H1 (cell line): ENCODE results near the gene PLCB1. TPM values are rescaled to one million over a fixed set of nuclear protein-coding genes. Genes with fewer than 3 reads are reported as not detected.

ENCODE experiments used
- CBX8 ChIP-seq: fragments of 300-800, 300-1000 bp; sonication (generic); IDR thresholded peaks from 2 replicates; pipeline ENCODE4 v1.7.1; 2016; ENCODE audit warnings: low read depth, low read length, borderline replicate concordance
- EP300 ChIP-seq, 2 experiments: IDR thresholded peaks; 1 replicate in 1 of 2; 2 replicates in 1 of 2; pipeline ENCODE4 v1.6.1; 2011 to 2012; ENCODE audit warnings: low read depth in 2 of 2, low read length in 2 of 2, mild to moderate bottlenecking in 2 of 2, borderline replicate concordance in 1 of 2, inconsistent platforms in 1 of 2, moderate library complexity in 1 of 2
- GABPA ChIP-seq: IDR thresholded peaks from 2 replicates; pipeline ENCODE4 v1.6.1; 2011; ENCODE audit warnings: mild to moderate bottlenecking, low read length, moderate library complexity, borderline replicate concordance; ENCODE audit not compliant: insufficient read depth
- GTF2F1 ChIP-seq: IDR thresholded peaks from 2 replicates; pipeline ENCODE4 v1.6.1; 2012; ENCODE audit warnings: low read depth, low read length, improper control_type of control experiment, borderline replicate concordance
- POLR2AphosphoS5 ChIP-seq: IDR thresholded peaks from 2 replicates; pipeline ENCODE4 v1.6.1; 2011; ENCODE audit warnings: low read depth, low read length
- RFX5 ChIP-seq: IDR thresholded peaks from 2 replicates; pipeline ENCODE4 v1.6.1; 2011; ENCODE audit warnings: low read depth, low read length, improper control_type of control experiment, borderline replicate concordance
- polyA plus RNA-seq, 7 experiments: library from polyadenylated mRNA; depleted of rRNA in 3 of 7; stranded (reverse) in 5 of 7; unstranded in 2 of 7; fragments of >200 nt in 5 of 7; fragments of 200-250 nt in 2 of 7; gene quantifications; 1 replicate in 5 of 7; 2 replicates in 1 of 7; 4 replicates in 1 of 7; pipeline versions ENCODE4 v1.2.1 to v1.2.3, GENCODE V29; 2011 to 2013; ENCODE audit warnings: missing spikeins in 2 of 7, mixed read lengths in 2 of 7
- total RNA-seq: library from RNA; stranded (reverse); fragmentation: NEBNext Ultra II Directional; extraction: Animal tissue kit (Norgen Biotek cat#: 25700); gene quantifications from 2 replicates; pipeline ENCODE4 v1.2.1, GENCODE V29; 2021
- TF ChIP-seq, protein P1 (sequence below): fragments of 300-600 bp; sonication (generic); IDR thresholded peaks from 2 replicates; pipeline ENCODE4 v1.7.1; 2012; ENCODE audit warnings: low read length, moderate library complexity, mild to moderate bottlenecking, inconsistent platforms; ENCODE audit not compliant: insufficient replicate concordance

PLCB1 gene
- total and polyA plus RNA-seq, 2 of the 8 experiments (the other 6 are each of a cell fraction or from before 2014, with no cell fraction given): 2.6 to 9.1 TPM

DNA sequence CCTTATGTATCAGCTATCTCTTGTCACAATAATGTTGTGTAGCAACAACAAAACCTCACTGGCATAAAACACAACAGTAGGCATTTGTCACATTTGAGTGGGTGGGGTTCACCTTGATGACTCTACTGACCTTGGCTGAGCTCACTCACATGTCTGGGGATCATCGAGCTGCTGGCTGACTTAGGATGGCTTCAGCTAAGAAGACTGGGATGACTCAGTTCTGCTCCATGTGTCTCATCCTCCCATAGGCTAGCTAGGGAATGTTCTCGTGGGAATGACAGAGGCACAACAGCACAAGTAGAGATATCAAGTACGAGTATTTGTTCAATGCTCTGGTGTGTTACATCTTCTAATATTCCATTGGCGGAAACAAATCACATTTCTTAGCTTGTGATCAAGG is 167.9 kb downstream of the PLCB1 start (continued):
- TF ChIP-seq, protein P1, sequence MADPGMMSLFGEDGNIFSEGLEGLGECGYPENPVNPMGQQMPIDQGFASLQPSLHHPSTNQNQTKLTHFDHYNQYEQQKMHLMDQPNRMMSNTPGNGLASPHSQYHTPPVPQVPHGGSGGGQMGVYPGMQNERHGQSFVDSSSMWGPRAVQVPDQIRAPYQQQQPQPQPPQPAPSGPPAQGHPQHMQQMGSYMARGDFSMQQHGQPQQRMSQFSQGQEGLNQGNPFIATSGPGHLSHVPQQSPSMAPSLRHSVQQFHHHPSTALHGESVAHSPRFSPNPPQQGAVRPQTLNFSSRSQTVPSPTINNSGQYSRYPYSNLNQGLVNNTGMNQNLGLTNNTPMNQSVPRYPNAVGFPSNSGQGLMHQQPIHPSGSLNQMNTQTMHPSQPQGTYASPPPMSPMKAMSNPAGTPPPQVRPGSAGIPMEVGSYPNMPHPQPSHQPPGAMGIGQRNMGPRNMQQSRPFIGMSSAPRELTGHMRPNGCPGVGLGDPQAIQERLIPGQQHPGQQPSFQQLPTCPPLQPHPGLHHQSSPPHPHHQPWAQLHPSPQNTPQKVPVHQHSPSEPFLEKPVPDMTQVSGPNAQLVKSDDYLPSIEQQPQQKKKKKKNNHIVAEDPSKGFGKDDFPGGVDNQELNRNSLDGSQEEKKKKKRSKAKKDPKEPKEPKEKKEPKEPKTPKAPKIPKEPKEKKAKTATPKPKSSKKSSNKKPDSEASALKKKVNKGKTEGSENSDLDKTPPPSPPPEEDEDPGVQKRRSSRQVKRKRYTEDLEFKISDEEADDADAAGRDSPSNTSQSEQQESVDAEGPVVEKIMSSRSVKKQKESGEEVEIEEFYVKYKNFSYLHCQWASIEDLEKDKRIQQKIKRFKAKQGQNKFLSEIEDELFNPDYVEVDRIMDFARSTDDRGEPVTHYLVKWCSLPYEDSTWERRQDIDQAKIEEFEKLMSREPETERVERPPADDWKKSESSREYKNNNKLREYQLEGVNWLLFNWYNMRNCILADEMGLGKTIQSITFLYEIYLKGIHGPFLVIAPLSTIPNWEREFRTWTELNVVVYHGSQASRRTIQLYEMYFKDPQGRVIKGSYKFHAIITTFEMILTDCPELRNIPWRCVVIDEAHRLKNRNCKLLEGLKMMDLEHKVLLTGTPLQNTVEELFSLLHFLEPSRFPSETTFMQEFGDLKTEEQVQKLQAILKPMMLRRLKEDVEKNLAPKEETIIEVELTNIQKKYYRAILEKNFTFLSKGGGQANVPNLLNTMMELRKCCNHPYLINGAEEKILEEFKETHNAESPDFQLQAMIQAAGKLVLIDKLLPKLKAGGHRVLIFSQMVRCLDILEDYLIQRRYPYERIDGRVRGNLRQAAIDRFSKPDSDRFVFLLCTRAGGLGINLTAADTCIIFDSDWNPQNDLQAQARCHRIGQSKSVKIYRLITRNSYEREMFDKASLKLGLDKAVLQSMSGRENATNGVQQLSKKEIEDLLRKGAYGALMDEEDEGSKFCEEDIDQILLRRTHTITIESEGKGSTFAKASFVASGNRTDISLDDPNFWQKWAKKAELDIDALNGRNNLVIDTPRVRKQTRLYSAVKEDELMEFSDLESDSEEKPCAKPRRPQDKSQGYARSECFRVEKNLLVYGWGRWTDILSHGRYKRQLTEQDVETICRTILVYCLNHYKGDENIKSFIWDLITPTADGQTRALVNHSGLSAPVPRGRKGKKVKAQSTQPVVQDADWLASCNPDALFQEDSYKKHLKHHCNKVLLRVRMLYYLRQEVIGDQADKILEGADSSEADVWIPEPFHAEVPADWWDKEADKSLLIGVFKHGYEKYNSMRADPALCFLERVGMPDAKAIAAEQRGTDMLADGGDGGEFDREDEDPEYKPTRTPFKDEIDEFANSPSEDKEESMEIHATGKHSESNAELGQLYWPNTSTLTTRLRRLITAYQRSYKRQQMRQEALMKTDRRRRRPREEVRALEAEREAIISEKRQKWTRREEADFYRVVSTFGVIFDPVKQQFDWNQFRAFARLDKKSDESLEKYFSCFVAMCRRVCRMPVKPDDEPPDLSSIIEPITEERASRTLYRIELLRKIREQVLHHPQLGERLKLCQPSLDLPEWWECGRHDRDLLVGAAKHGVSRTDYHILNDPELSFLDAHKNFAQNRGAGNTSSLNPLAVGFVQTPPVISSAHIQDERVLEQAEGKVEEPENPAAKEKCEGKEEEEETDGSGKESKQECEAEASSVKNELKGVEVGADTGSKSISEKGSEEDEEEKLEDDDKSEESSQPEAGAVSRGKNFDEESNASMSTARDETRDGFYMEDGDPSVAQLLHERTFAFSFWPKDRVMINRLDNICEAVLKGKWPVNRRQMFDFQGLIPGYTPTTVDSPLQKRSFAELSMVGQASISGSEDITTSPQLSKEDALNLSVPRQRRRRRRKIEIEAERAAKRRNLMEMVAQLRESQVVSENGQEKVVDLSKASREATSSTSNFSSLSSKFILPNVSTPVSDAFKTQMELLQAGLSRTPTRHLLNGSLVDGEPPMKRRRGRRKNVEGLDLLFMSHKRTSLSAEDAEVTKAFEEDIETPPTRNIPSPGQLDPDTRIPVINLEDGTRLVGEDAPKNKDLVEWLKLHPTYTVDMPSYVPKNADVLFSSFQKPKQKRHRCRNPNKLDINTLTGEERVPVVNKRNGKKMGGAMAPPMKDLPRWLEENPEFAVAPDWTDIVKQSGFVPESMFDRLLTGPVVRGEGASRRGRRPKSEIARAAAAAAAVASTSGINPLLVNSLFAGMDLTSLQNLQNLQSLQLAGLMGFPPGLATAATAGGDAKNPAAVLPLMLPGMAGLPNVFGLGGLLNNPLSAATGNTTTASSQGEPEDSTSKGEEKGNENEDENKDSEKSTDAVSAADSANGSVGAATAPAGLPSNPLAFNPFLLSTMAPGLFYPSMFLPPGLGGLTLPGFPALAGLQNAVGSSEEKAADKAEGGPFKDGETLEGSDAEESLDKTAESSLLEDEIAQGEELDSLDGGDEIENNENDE: no peak
- TF ChIP-seq RFX5: no peak
- TF ChIP-seq GTF2F1: no peak
- no peak for TF ChIP-seq CBX8
- TF ChIP-seq POLR2AphosphoS5: no peak
- no peak for TF ChIP-seq GABPA
- TF ChIP-seq EP300 (IDR thresholded peaks at IDR 0.05; ENCODE audit: borderline replicate concordance in 1 of 2, low read depth in 2 of 2, low read length in 2 of 2): no peak
